Activated T-helper 17 cell treated with anti-CD3 and anti-CD28 coated beads, Interleukin-2, amount 50 U/mL, for 72 hours (primary cell): ENCODE data around the gene TSSK6. TPM values are rescaled to one million over a fixed set of nuclear protein-coding genes. Genes with fewer than 3 reads are reported as not detected.

Source experiments
- ATAC-seq: fragments of 150-1000 bp; cut with Tn5 transposase; replicated peaks from 2 replicates; pipeline ENCODE4 v1.10.0; 2021; ENCODE audit warnings: mild to moderate bottlenecking, moderate library complexity
- H3K27ac Mint-ChIP-seq: one replicate; pipeline ENCODE4 v1.8.0; 2022; ENCODE audit warnings: mixed read lengths
- H3K27me3 Mint-ChIP-seq: one replicate; pipeline ENCODE4 v1.8.0; 2022; ENCODE audit warnings: mixed read lengths
- H3K36me3 Mint-ChIP-seq: one replicate; pipeline ENCODE4 v1.8.0; 2022; ENCODE audit warnings: low read depth, mild to moderate bottlenecking, mixed read lengths
- H3K4me1 Mint-ChIP-seq: one replicate; pipeline ENCODE4 v1.8.0; 2022; ENCODE audit warnings: mixed read lengths
- H3K4me3 Mint-ChIP-seq: one replicate; pipeline ENCODE4 v1.8.0; 2022; ENCODE audit warnings: mild to moderate bottlenecking, mixed read lengths
- H3K9me3 Mint-ChIP-seq: one replicate; pipeline ENCODE4 v1.8.0; 2022; ENCODE audit warnings: mixed read lengths
- total RNA-seq, 2 donors: library from RNA; stranded (reverse); gene quantifications; one replicate each; pipeline ENCODE4 v1.2.3, GENCODE V29; 2022

TSSK6 gene
- total RNA-seq = 1 to 10 TPM; 4.1 to 4.5 TPM

- Mint-ChIP-seq H3K4me1 (no peaks in the 10 kb centered on the region), H3K27me3 (no peaks in the 10 kb centered on the region), H3K27ac (peak within 1 kb of the TSS; percentile 92)
These were observed at the start of gene TSSK6 for GRCh38 chr19:19514881-19515641. TSSK6 (minus strand) TSS chr19:19515548; CDS start chr19:19515427, 121 bp downstream.

GRCh38 chr19:19563348-19563848 lies 48.0 kb upstream of the TSSK6 start:
- no peak for ATAC-seq
- Mint-ChIP-seq H3K4me3 (no peak overlapping the region), H3K9me3 (no peaks in the 10 kb centered on the region), H3K27ac (no peak overlapping the region), H3K4me1 (peaks cover 14% of the 10 kb centered on the region), H3K27me3 (no peaks in the 10 kb centered on the region), H3K36me3 (peaks cover 92% of the 10 kb centered on the region)

More at GRCh38 chr19:19514881-19515641, at the start of gene TSSK6:
- Mint-ChIP-seq H3K4me3 (peak within 1 kb of the TSS; percentile 89), H3K9me3 (no peaks in the 10 kb centered on the region), H3K36me3 (peaks cover 18% of the 10 kb centered on the region)
- ATAC-seq = no peak

- ATAC-seq = peak; percentile 83
- peaks cover 90% of the 10 kb centered on the region for H3K36me3 Mint-ChIP-seq
- no peaks in the 10 kb centered on the region for H3K9me3 Mint-ChIP-seq
- no peak overlapping the region for H3K4me3 Mint-ChIP-seq
- H3K27ac Mint-ChIP-seq = peak overlapping the region; percentile 46
- H3K27me3 Mint-ChIP-seq = no peaks in the 10 kb centered on the region
- peaks cover 16% of the 10 kb centered on the region for H3K4me1 Mint-ChIP-seq
These were observed 47.5 kb upstream of the TSSK6 start for GRCh38 chr19:19562665-19563347.

- Mint-ChIP-seq H3K36me3 (peaks cover 83% of the 10 kb centered on the region), H3K4me1 (peaks cover 16% of the 10 kb centered on the region), H3K9me3 (no peaks in the 10 kb centered on the region), H3K27me3 (no peaks in the 10 kb centered on the region), H3K27ac (peak overlapping the region; percentile 46), H3K4me3 (no peak overlapping the region)
- no peak for ATAC-seq
These were observed 46.8 kb upstream of the TSSK6 start for GRCh38 chr19:19561946-19562664.

- no peaks in the 10 kb centered on the region for H3K9me3 Mint-ChIP-seq
- peaks cover 16% of the 10 kb centered on the region for H3K4me1 Mint-ChIP-seq
- peaks cover 64% of the 10 kb centered on the region for H3K36me3 Mint-ChIP-seq
- no peak overlapping the region for H3K27ac Mint-ChIP-seq
- no peak overlapping the region for H3K4me3 Mint-ChIP-seq
- ATAC-seq = no peak
- H3K27me3 Mint-ChIP-seq = no peaks in the 10 kb centered on the region
These were observed 44.6 kb upstream of the TSSK6 start for GRCh38 chr19:19559931-19560330.

GRCh38 chr19:19558636-19559035 lies 43.3 kb upstream of the TSSK6 start:
- Mint-ChIP-seq H3K27ac (peak overlapping the region; percentile 77), H3K4me1 (peaks cover 21% of the 10 kb centered on the region), H3K4me3 (no peak overlapping the region), H3K9me3 (no peaks in the 10 kb centered on the region), H3K36me3 (peaks cover 51% of the 10 kb centered on the region), H3K27me3 (no peaks in the 10 kb centered on the region)
- no peak for ATAC-seq

- no peak for ATAC-seq
- no peak overlapping the region for H3K4me3 Mint-ChIP-seq
- H3K4me1 Mint-ChIP-seq = peaks cover 21% of the 10 kb centered on the region
- H3K36me3 Mint-ChIP-seq = peaks cover 46% of the 10 kb centered on the region
- no peaks in the 10 kb centered on the region for H3K9me3 Mint-ChIP-seq
- no peaks in the 10 kb centered on the region for H3K27me3 Mint-ChIP-seq
- peak overlapping the region; percentile 77 for H3K27ac Mint-ChIP-seq
These were observed 42.7 kb upstream of the TSSK6 start for GRCh38 chr19:19558055-19558454.

GRCh38 chr19:19554074-19555023 lies 39.0 kb upstream of the TSSK6 start:
- H3K4me3 Mint-ChIP-seq = no peak overlapping the region
- peaks cover 16% of the 10 kb centered on the region for H3K4me1 Mint-ChIP-seq
- H3K9me3 Mint-ChIP-seq = no peaks in the 10 kb centered on the region

GRCh38 chr19:19553670-19554069 lies 38.3 kb upstream of the TSSK6 start:
- no peaks in the 10 kb centered on the region for H3K9me3 Mint-ChIP-seq
- H3K4me1 Mint-ChIP-seq = peaks cover 10% of the 10 kb centered on the region
- H3K27ac Mint-ChIP-seq = no peak overlapping the region
- H3K27me3 Mint-ChIP-seq = no peaks in the 10 kb centered on the region
- H3K4me3 Mint-ChIP-seq = no peak overlapping the region
- ATAC-seq = no peak
- peaks cover 3% of the 10 kb centered on the region for H3K36me3 Mint-ChIP-seq

More at GRCh38 chr19:19554074-19555023, 39.0 kb upstream of the TSSK6 start:
- Mint-ChIP-seq H3K36me3 (peaks cover 10% of the 10 kb centered on the region), H3K27ac (no peak overlapping the region), H3K27me3 (no peaks in the 10 kb centered on the region)
- peak; percentile 76 for ATAC-seq

GRCh38 chr19:19552798-19553197 lies 37.5 kb upstream of the TSSK6 start:
- ATAC-seq = peak; percentile 39
- Mint-ChIP-seq H3K27ac (no peak overlapping the region), H3K4me3 (no peak overlapping the region), H3K27me3 (no peaks in the 10 kb centered on the region), H3K36me3 (no peaks in the 10 kb centered on the region), H3K9me3 (no peaks in the 10 kb centered on the region), H3K4me1 (peaks cover 5% of the 10 kb centered on the region)

GRCh38 chr19:19551853-19552192 lies 36.5 kb upstream of the TSSK6 start:
- H3K9me3 Mint-ChIP-seq = no peaks in the 10 kb centered on the region
- peaks cover 5% of the 10 kb centered on the region for H3K4me1 Mint-ChIP-seq
- no peak for ATAC-seq
- H3K27ac Mint-ChIP-seq = no peak overlapping the region
- H3K4me3 Mint-ChIP-seq = no peak overlapping the region
- H3K27me3 Mint-ChIP-seq = no peaks in the 10 kb centered on the region
- H3K36me3 Mint-ChIP-seq = no peaks in the 10 kb centered on the region

- H3K27ac Mint-ChIP-seq = no peak overlapping the region
- H3K36me3 Mint-ChIP-seq = no peaks in the 10 kb centered on the region
- no peaks in the 10 kb centered on the region for H3K9me3 Mint-ChIP-seq
- H3K27me3 Mint-ChIP-seq = no peaks in the 10 kb centered on the region
- ATAC-seq = no peak
- peaks cover 5% of the 10 kb centered on the region for H3K4me1 Mint-ChIP-seq
- H3K4me3 Mint-ChIP-seq = no peak overlapping the region
These were observed 35.9 kb upstream of the TSSK6 start for GRCh38 chr19:19550972-19551852.

GRCh38 chr19:19550485-19550929 lies 35.2 kb upstream of the TSSK6 start:
- no peaks in the 10 kb centered on the region for H3K9me3 Mint-ChIP-seq
- H3K4me1 Mint-ChIP-seq = peaks cover 5% of the 10 kb centered on the region
- H3K27me3 Mint-ChIP-seq = no peaks in the 10 kb centered on the region
- no peak overlapping the region for H3K27ac Mint-ChIP-seq
- no peak for ATAC-seq
- H3K4me3 Mint-ChIP-seq = no peak overlapping the region
- H3K36me3 Mint-ChIP-seq = no peaks in the 10 kb centered on the region
